ENCODE measurements around the gene DAPP1.

The DAPP1 gene

DNA sequence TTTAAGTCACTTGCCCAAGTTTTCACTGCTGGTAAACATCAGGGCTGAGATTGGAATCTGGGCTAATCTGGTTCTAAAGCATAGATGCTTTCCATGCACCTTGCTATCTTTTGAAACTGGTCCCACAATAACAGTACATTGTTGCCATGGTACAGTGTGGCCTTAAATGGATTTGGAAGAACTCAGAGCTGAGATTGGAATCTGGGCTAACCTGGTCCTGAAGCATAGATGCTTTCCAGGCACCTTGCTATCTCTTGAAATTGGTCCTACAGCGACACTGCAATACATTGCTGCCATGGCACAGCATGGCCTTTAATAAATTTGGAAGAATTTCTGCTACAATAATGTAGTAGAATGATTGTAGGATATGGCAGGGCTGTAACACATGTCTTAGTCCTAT, 28.6 kb downstream of the DAPP1 start:
- no peak for TF ChIP-seq CTCF (conservative IDR thresholded peaks at IDR 0.05)
- no peak overlapping the region for H3K27ac ChIP-seq

DNA sequence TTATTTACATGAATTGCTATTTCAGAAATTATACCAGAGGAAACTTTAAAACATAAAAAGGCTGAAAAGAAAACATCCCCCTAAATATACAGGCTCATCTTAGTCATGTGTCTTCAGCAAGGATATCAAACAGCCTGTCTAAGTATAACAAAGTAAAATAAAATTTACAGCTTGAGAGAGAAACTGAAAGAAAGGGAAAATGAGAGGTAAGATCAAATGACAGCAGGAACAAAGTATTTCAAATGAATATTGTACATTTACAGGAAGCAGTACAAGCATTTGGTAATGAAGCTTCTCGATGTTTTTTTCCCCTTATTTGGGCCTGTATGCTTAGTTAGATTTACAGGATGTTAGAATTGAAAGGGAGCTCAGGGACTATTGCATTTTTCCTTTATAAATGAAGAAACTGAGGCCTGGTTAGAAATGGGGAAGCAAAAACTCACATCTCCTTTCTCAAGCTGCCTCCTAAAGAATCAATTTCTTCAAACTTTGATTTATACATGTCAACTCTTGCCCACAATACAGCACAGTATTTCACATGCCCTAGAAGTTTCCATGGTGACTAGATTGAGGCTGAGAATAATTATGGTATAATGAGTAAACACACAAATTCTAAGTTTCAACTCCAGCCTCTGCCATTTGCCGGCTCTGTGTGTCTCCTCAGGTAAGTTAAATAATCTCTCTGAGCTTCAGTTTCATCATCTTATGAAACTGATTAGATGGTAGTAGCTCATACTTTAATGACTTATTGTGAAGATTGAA, 29.3 kb downstream of the DAPP1 start:
- H3K27ac ChIP-seq = no peak overlapping the region
- TF ChIP-seq ZFX (IDR thresholded peaks at IDR 0.05) (no peak), CTCF (conservative IDR thresholded peaks at IDR 0.05) (no peak)

DNA sequence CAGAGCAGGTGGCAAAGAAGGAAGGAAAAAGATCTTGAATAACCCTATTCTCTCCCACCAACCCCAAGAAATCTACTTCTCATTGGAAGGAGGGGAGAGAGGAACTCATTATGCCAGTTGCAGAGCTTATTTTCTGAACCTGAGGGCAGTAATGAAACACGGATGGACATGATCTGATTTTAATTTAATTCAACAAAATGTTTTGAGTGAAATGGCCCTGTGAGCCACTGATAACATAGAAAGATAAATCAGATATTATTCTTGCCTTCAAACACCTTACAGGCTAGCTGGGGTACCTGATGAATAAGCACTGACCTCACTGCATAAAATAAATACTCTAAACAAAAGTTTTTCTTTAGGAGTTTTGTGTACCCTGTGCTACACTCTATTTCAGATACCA, 30.3 kb downstream of the DAPP1 start:
- H3K27ac ChIP-seq = no peak overlapping the region
- TF ChIP-seq CTCF (conservative IDR thresholded peaks at IDR 0.05) (no peak), ZFX (IDR thresholded peaks at IDR 0.05) (no peak)

GRCh38 chr4:99847362-99847976, 30.8 kb downstream of the DAPP1 start:
- TF ChIP-seq ZFX (IDR thresholded peaks at IDR 0.05) (no peak), CTCF (conservative IDR thresholded peaks at IDR 0.05) (no peak)
- H3K27ac ChIP-seq = no peak overlapping the region

- H3K27ac ChIP-seq = no peak overlapping the region
- TF ChIP-seq ZFX (IDR thresholded peaks at IDR 0.05) (no peak), CTCF (conservative IDR thresholded peaks at IDR 0.05) (no peak)
Measured at GRCh38 chr4:99848591-99849001, 32.0 kb downstream of the DAPP1 start.

DNA sequence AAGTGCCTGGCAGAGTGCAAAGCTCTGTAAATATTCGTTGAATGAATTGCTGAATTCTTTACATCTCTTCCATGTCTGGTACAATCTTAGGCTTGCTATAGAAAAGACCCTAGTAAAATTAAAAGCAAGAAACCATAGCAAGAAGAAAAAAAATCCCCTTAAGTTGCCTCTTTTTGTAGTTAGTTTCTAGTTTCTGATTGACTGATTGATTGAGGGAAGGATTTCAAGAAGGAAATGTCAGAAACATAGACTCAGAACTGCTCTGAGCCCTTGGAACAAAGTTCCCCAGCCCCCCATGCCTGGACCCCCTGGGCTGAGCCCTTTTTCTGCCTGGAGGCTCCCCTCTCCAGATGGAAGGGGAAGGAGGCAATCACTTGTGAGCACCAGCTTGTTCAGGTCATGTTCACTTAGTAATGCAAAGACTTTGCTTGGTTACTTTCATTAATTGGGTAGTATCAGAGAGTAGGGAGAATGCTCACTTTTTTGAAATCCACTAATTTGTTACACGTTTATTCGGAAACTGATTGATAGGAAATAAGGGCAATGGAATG, 35.6 kb downstream of the DAPP1 start:
- TF ChIP-seq ZFX (IDR thresholded peaks at IDR 0.05) = no peak
- no peak for TF ChIP-seq CTCF (conservative IDR thresholded peaks at IDR 0.05)
- H3K27ac ChIP-seq = no peak overlapping the region

DNA sequence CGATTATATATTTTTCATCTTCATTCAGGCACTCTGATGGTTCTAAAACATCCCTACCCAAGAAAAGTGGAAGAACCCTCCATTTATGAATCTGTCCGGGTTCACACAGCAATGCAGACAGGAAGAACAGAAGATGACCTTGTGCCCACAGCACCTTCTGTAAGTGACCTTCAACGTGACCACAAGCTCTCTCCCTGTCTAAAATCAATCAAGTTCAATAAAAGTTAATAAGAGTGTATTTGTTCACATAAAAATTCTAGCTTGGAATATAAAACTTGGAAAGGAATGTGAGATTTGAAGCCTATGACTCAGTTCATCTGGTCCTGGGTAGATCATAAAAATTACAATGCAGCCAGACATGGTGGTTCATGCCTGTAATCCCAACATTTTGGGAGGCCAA, 36.6 kb downstream of the DAPP1 start:
- H3K27ac ChIP-seq = no peak overlapping the region
- TF ChIP-seq ZFX (IDR thresholded peaks at IDR 0.05) (no peak), CTCF (conservative IDR thresholded peaks at IDR 0.05) (no peak)
